ENCODE data around the gene FTSJ3.

DNA sequence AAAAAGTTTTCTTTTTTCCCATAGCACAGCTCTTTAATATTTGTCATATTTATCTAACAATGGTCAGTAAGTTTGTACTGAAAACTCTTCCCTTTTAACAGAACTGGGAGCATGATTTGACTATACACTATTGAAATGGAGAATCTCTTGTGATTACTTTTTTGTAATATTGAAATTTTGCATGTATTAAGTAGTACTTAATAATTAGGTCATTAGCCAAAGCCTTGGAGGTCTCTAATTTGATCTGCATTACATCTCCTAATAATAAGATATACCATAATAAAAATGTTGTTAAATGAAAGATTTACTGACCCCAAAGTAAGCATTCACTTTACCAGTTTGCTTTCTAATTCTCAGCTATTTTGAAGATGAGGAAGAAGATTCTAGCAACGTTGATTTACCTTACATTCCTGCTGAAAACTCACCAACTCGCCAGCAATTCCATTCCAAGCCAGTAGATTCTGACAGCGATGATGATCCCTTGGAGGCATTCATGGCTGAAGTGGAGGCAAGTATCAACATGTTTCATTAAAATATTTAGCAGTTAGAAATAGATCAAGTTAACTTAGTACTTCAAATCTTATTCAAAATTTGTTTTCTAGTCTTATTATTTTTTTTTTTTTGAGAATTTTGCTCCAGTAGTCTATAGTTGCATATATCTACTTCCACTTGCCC lies 35.3 kb downstream of the FTSJ3 start:
- TF ChIP-seq, protein P1, sequence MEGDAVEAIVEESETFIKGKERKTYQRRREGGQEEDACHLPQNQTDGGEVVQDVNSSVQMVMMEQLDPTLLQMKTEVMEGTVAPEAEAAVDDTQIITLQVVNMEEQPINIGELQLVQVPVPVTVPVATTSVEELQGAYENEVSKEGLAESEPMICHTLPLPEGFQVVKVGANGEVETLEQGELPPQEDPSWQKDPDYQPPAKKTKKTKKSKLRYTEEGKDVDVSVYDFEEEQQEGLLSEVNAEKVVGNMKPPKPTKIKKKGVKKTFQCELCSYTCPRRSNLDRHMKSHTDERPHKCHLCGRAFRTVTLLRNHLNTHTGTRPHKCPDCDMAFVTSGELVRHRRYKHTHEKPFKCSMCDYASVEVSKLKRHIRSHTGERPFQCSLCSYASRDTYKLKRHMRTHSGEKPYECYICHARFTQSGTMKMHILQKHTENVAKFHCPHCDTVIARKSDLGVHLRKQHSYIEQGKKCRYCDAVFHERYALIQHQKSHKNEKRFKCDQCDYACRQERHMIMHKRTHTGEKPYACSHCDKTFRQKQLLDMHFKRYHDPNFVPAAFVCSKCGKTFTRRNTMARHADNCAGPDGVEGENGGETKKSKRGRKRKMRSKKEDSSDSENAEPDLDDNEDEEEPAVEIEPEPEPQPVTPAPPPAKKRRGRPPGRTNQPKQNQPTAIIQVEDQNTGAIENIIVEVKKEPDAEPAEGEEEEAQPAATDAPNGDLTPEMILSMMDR (conservative IDR thresholded peaks at IDR 0.05; ENCODE audit: low read depth in 2 of 2) = no peak
- no peak for TF ChIP-seq JUNB (IDR thresholded peaks at IDR 0.05; ENCODE audit: unreplicated experiment)
